OCI-M1 (cell line): ENCODE measurements around the gene IVD.
"Not testable (repeated sequence)": the region's sequence is repeated elsewhere in the genome, so short reads cannot be mapped to it uniquely, and the experiment has no call there.

ENCODE experiments used
- DNase-seq: peaks from one replicate; lab custom pipeline; 2025; lab: John Stamatoyannopoulos, UW

The IVD gene

GRCh38 chr15:40439461-40439959 is 33.9 kb downstream of the IVD start:
- peak; percentile 49 for DNase-seq

GRCh38 chr15:40439960-40440742 is 34.6 kb downstream of the IVD start:
- DNase-seq: peak; percentile 57

GRCh38 chr15:40440743-40441564 is 35.4 kb downstream of the IVD start, which contains the start of gene BAHD1:
Gene BAHD1 (plus strand): TSS chr15:40440953. CDS start chr15:40458465, 17,512 bp downstream.
- DNase-seq: peak; percentile 96

- DNase-seq: peak; percentile 28
These were observed 36.3 kb downstream of the IVD start for GRCh38 chr15:40441565-40442531.

GRCh38 chr15:40443255-40443654 is 37.7 kb downstream of the IVD start:
- DNase-seq: no peak

GRCh38 chr15:40443846-40444245 is 38.3 kb downstream of the IVD start:
- DNase-seq: no peak

GRCh38 chr15:40444736-40445135 is 39.1 kb downstream of the IVD start:
- no peak for DNase-seq

- no peak for DNase-seq
These were observed 39.9 kb downstream of the IVD start for GRCh38 chr15:40445421-40445922.

- DNase-seq: no peak
These were observed 40.5 kb downstream of the IVD start for GRCh38 chr15:40446144-40446543.

- DNase-seq: no peak
These were observed 42.8 kb downstream of the IVD start for GRCh38 chr15:40448354-40448753.

GRCh38 chr15:40449275-40449674 is 43.7 kb downstream of the IVD start:
- no peak for DNase-seq

- DNase-seq: peak; percentile 22
These were observed 44.5 kb downstream of the IVD start for GRCh38 chr15:40450047-40450446.

- no peak for DNase-seq
These were observed 46.0 kb downstream of the IVD start for GRCh38 chr15:40451527-40452158.

- no peak for DNase-seq
These were observed 46.9 kb downstream of the IVD start for GRCh38 chr15:40452296-40453090.

- not testable (repeated sequence) for DNase-seq
These were observed 48.3 kb downstream of the IVD start for GRCh38 chr15:40453941-40454340.

- DNase-seq: no peak
These were observed 49.4 kb downstream of the IVD start for GRCh38 chr15:40454904-40455391.

- no peak for DNase-seq
These were observed 50.7 kb downstream of the IVD start for GRCh38 chr15:40456299-40456712.

- DNase-seq: no peak
These were observed 51.1 kb downstream of the IVD start for GRCh38 chr15:40456738-40457137.

- DNase-seq: no peak
These were observed 53.1 kb downstream of the IVD start for GRCh38 chr15:40458495-40459371.
